ENCODE measurements around the gene DLD. TPM values are rescaled to one million over a fixed set of nuclear protein-coding genes. Genes with fewer than 3 reads are reported as not detected.
A peak's percentile ranks its signal among the peaks of the same experiment; 100 is the strongest.

The DLD gene
- total and polyA plus RNA-seq, 9 of the 15 experiments (the other 6 are each of a cell fraction or from before 2014, with no cell fraction given): 130 to 639 (median 247) TPM

DNA sequence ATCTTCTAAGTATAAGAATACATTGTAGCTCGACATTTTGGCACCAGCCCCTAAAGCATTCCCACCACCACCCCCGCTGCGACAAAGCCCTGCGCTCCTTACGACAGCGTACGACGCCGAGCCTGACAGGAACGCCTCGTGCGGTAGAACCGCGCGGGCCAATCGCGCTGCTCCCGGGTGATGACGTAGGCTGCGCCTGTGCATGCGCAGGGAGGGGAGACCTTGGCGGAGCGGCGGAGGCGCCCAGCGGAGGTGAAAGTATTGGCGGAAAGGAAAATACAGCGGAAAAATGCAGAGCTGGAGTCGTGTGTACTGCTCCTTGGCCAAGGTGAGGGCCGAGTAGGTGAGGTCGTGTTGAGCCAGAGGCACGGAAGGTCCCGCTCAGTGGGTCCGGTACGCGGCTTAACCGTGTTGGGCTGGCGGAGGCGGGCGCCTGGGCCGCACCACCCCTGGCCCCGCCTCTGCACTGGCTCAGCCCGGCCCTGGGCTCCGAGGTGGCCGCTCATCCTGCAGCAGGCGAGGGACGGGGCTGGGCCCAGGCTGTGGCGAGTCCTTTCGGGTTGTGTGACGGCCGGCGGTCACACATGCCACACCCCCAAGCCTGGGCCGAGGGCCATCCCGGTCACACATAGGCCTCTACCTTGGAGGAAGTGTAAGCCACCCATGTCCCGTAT lies at the start of gene DLD (continued):
- TF ChIP-seq, protein P1, sequence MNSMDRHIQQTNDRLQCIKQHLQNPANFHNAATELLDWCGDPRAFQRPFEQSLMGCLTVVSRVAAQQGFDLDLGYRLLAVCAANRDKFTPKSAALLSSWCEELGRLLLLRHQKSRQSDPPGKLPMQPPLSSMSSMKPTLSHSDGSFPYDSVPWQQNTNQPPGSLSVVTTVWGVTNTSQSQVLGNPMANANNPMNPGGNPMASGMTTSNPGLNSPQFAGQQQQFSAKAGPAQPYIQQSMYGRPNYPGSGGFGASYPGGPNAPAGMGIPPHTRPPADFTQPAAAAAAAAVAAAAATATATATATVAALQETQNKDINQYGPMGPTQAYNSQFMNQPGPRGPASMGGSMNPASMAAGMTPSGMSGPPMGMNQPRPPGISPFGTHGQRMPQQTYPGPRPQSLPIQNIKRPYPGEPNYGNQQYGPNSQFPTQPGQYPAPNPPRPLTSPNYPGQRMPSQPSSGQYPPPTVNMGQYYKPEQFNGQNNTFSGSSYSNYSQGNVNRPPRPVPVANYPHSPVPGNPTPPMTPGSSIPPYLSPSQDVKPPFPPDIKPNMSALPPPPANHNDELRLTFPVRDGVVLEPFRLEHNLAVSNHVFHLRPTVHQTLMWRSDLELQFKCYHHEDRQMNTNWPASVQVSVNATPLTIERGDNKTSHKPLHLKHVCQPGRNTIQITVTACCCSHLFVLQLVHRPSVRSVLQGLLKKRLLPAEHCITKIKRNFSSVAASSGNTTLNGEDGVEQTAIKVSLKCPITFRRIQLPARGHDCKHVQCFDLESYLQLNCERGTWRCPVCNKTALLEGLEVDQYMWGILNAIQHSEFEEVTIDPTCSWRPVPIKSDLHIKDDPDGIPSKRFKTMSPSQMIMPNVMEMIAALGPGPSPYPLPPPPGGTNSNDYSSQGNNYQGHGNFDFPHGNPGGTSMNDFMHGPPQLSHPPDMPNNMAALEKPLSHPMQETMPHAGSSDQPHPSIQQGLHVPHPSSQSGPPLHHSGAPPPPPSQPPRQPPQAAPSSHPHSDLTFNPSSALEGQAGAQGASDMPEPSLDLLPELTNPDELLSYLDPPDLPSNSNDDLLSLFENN (IDR thresholded peaks at IDR 0.05; ENCODE audit: low read depth in 2 of 2, low read length in 2 of 2): peak; percentile 16 to 74; a peak in 2 of 4 replicates
- TF ChIP-seq ZNF197 (CRISPR knock-in tag; IDR thresholded peaks at IDR 0.05; ENCODE audit: low read depth): 0 out of 2 replicates have a peak, but pooled peaks have one; percentile 1
- TF ChIP-seq NONO (IDR thresholded peaks at IDR 0.05; ENCODE audit: low read depth in 2 of 2, low read length in 1 of 2): peak in 1 of 2 experiments; percentile 68; a peak in 2 of 4 replicates
- TF ChIP-seq ZNF408 (CRISPR knock-in tag; IDR thresholded peaks at IDR 0.05; ENCODE audit: low read depth): no peak
- 0 out of 2 replicates have a peak, but pooled peaks have one; percentile 29 for TF ChIP-seq TCF7L2 (IDR thresholded peaks at IDR 0.05; ENCODE audit: low read depth, low read length)
- TF ChIP-seq ZNF717 (CRISPR knock-in tag; IDR thresholded peaks at IDR 0.05): no peak
- TF ChIP-seq TRIM24 (IDR thresholded peaks at IDR 0.05): peak in 1 of 2 experiments; percentile 2; a peak in 1 of 4 replicates
- TF ChIP-seq KDM5B (IDR thresholded peaks at IDR 0.05; ENCODE audit: insufficient replicate concordance, low read depth, low read length): peak; percentile 88
- no peak for TF ChIP-seq NUFIP1 (IDR thresholded peaks at IDR 0.05; ENCODE audit: partially characterized antibody)
- TF ChIP-seq ZFP1 (CRISPR knock-in tag; IDR thresholded peaks at IDR 0.05): no peak
- peak; percentile 95 for TF ChIP-seq MEIS2 (IDR thresholded peaks at IDR 0.05; ENCODE audit: partially characterized antibody)
- no peak; the same call in 1 of the 2 replicates for TF ChIP-seq USF1 (CRISPR knock-in tag; IDR thresholded peaks at IDR 0.05)
- TF ChIP-seq ARID2 (IDR thresholded peaks at IDR 0.05): no peak
- no peak for TF ChIP-seq XRCC3 (IDR thresholded peaks at IDR 0.05)
- TF ChIP-seq, protein P2, sequence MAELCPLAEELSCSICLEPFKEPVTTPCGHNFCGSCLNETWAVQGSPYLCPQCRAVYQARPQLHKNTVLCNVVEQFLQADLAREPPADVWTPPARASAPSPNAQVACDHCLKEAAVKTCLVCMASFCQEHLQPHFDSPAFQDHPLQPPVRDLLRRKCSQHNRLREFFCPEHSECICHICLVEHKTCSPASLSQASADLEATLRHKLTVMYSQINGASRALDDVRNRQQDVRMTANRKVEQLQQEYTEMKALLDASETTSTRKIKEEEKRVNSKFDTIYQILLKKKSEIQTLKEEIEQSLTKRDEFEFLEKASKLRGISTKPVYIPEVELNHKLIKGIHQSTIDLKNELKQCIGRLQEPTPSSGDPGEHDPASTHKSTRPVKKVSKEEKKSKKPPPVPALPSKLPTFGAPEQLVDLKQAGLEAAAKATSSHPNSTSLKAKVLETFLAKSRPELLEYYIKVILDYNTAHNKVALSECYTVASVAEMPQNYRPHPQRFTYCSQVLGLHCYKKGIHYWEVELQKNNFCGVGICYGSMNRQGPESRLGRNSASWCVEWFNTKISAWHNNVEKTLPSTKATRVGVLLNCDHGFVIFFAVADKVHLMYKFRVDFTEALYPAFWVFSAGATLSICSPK (IDR thresholded peaks at IDR 0.05; ENCODE audit: borderline replicate concordance): no peak
- TF ChIP-seq SP1 (CRISPR knock-in tag; IDR thresholded peaks at IDR 0.05): no peak; the same call in 1 of the 2 replicates
- TF ChIP-seq CXXC5 (CRISPR knock-in tag; IDR thresholded peaks at IDR 0.05): peak; percentile 97
- peak; percentile 80; the same call in 1 of the 2 replicates for TF ChIP-seq CREB3 (tag; conservative IDR thresholded peaks at IDR 0.05; ENCODE audit: low read depth)
- TF ChIP-seq, protein P3, sequence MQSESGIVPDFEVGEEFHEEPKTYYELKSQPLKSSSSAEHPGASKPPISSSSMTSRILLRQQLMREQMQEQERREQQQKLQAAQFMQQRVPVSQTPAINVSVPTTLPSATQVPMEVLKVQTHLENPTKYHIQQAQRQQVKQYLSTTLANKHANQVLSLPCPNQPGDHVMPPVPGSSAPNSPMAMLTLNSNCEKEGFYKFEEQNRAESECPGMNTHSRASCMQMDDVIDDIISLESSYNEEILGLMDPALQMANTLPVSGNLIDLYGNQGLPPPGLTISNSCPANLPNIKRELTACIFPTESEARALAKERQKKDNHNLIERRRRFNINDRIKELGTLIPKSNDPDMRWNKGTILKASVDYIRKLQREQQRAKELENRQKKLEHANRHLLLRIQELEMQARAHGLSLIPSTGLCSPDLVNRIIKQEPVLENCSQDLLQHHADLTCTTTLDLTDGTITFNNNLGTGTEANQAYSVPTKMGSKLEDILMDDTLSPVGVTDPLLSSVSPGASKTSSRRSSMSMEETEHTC (IDR thresholded peaks at IDR 0.05): 0 out of 2 replicates have a peak, but pooled peaks have one; percentile 9
